Psoas muscle (tissue), 8 donors: ENCODE data around the gene STYK1. TPM values are rescaled to one million over a fixed set of nuclear protein-coding genes. Genes with fewer than 3 reads are reported as not detected.
A peak's percentile ranks its signal among the peaks of the same experiment; 100 is the strongest.

ENCODE experiments used
- ATAC-seq, 4 donors: fragments of 200-7000 bp; cut with Tn5 transposase; one replicate each; pipeline ENCODE4 v1.9.1; 2020; ENCODE audit warnings: moderate library complexity in 3 of 4, mild to moderate bottlenecking in 2 of 4
- DNase-seq, 2 donors: peaks; one replicate each; pipeline ENCODE4 v3.0.0-alpha.2; 2020
- H3K27ac ChIP-seq: fragments of 200-600 bp; one replicate; pipeline ENCODE4 v1.8.0; 2022
- H3K27me3 ChIP-seq, 3 donors: fragments of 200-600 bp in 1 of 3; one replicate each; pipeline versions ENCODE4 v1.6.1 to v1.8.0; 2013 to 2022; ENCODE audit warnings: low read length in 2 of 3, mild to moderate bottlenecking in 2 of 3, moderate library complexity in 1 of 3; ENCODE audit not compliant: insufficient read depth in 3 of 3
- H3K36me3 ChIP-seq, 2 donors: fragments of 200-600 bp in 1 of 2; one replicate each; pipeline versions ENCODE4 v1.6.1 to v1.8.0; 2013 to 2022; ENCODE audit warnings: low read depth in 1 of 2, mild to moderate bottlenecking in 1 of 2, moderate library complexity in 1 of 2; ENCODE audit not compliant: insufficient read depth in 1 of 2
- H3K4me1 ChIP-seq: fragments of 200-600 bp; one replicate; pipeline ENCODE4 v1.8.0; 2022
- H3K4me3 ChIP-seq: fragments of 200-600 bp; one replicate; pipeline ENCODE4 v1.8.0; 2022; ENCODE audit warnings: mild to moderate bottlenecking
- H3K9me3 ChIP-seq: fragments of 200-600 bp; one replicate; pipeline ENCODE4 v1.8.0; 2022
- WGBS, 3 donors: extraction: QIAGEN DNeasy Blood & Tissue Kit; methylation state at CpG; one replicate each; pipeline versions ENCODE4 v1.1.6 to v1.1.7; 2013; 5-methylcytosine and 5-hydroxymethylcytosine counted together
- intact Hi-C, 2 donors: fragments of 100-400 bp; cut with DNase I; formaldehyde crosslinking; loops; one replicate each; pipeline versions ENCODE4 v1.11.0 to v1.14.2; 2022
- polyA plus RNA-seq, 3 donors: library from polyadenylated mRNA; stranded (reverse); fragments of 200-250 nt; gene quantifications; one replicate each; pipeline ENCODE4 v1.2.3, GENCODE V29; 2013
- total RNA-seq, 4 donors: library from RNA; stranded (reverse); fragmentation: NEBNext Ultra II Directional in 2 of 4; extraction: Animal tissue kit (Norgen Biotek cat#: 25700) in 2 of 4; gene quantifications; one replicate each; pipeline versions ENCODE4 v1.2.1 to v1.2.4, GENCODE V29; 2021 to 2023
- TF ChIP-seq, protein P1 (sequence below): fragments of 200-600 bp; IDR thresholded peaks from one replicate; pipeline ENCODE4 v1.8.0; 2022; ENCODE audit warnings: antibody characterized with exemption
- donor health status: healthy with polysubstance abuse.
- donor health status: DM: no; HTN: no; CAD: no; lungs with moderate emphysema.
- donor health status: Bipolar disorder and iron deficiency.
- donor health status: healthy.
- donor health status: DM: yes; HTN: yes; CAD: no.
- donor health status: DM: no; HTN: no; CAD: no.
- donor health status: DM: no; HTN: no; CAD: no.
- donor health status: DM: yes; HTN: yes; CAD: no.

STYK1 gene
- total and polyA plus RNA-seq, 7 donors, result 0.03 to 0.29 (median 0.09) TPM; not detected in 2

DNA sequence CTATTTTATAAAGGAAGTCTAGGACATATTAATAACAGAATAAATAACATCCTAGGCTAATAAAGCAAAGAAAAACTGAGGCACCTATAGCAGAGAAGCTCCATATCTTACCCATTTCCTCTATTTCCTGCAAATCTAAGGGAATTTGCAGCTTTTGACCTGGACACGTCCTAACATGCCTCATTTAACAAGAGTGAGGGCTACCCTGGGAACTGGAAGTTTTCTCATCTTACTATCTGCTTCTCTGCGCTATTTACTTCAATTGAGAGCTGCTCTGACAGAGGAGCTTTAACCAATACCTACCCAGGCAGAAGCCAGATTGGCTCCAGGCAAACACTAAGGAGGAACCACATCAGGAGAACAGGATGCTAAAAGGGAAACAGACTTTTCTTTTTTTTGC lies 43.6 kb upstream of the STYK1 start:
- WGBS, 3 donors, result 3 to 19% (median 9%) methylated on average over 2 of the region's 2 CpGs
- Histone ChIP-seq H3K36me3 (peaks cover 4 to 59% of the 10 kb centered on the region in 2 donors), H3K9me3 (no peaks in the 10 kb centered on the region), H3K27ac (peak overlapping the region; percentile 98), H3K27me3 (no peaks in the 10 kb centered on the region), H3K4me1 (peaks cover 33% of the 10 kb centered on the region), H3K4me3 (peak overlapping the region; percentile 94)
- intact Hi-C loops, result no loop called here
- DNase-seq (no peak), ATAC-seq (peak in 1 of 4 donors; percentile 7)
- TF ChIP-seq, protein P1, sequence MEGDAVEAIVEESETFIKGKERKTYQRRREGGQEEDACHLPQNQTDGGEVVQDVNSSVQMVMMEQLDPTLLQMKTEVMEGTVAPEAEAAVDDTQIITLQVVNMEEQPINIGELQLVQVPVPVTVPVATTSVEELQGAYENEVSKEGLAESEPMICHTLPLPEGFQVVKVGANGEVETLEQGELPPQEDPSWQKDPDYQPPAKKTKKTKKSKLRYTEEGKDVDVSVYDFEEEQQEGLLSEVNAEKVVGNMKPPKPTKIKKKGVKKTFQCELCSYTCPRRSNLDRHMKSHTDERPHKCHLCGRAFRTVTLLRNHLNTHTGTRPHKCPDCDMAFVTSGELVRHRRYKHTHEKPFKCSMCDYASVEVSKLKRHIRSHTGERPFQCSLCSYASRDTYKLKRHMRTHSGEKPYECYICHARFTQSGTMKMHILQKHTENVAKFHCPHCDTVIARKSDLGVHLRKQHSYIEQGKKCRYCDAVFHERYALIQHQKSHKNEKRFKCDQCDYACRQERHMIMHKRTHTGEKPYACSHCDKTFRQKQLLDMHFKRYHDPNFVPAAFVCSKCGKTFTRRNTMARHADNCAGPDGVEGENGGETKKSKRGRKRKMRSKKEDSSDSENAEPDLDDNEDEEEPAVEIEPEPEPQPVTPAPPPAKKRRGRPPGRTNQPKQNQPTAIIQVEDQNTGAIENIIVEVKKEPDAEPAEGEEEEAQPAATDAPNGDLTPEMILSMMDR, result no peak

DNA sequence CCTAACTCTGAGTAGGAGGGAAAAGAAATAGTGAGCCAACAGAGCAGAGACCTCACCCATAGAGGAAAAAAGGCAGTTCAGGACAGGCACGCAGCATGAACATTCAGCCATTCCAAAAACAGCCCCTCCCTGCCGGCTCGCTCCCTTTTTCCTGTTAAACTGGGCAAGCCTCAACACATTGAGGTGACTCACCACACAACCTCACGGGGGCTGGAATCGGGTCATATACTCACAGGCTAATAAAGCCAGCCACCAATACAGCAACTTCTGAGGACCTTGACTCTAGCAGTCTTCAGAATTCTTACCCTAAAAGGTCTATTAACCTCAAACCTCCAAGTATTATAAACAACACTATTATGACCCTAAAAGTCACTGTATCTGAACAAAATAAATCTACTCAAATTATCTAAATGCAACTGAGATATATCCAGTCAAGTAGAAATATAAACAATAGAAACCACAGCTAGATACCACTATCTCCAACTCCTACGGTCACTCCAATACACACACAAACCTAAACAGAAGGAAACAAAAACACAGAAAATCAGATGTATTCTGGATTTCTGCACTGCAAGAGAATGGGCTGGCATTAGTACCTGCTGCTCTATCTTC lies 43.0 kb upstream of the STYK1 start:
- peak overlapping the region; percentile 94 for H3K4me3 ChIP-seq
- no peaks in the 10 kb centered on the region for H3K27me3 ChIP-seq
- H3K9me3 ChIP-seq, result no peaks in the 10 kb centered on the region
- ATAC-seq (peak; percentile 64 to 72 (median 68)), DNase-seq (peak; percentile 83 to 91)
- TF ChIP-seq, protein P1, result no peak
- intact Hi-C loops, result no loop called here
- H3K36me3 ChIP-seq, result peaks cover 4 to 65% of the 10 kb centered on the region in 2 donors
- peaks cover 39% of the 10 kb centered on the region for H3K4me1 ChIP-seq
- peak overlapping the region; percentile 98 for H3K27ac ChIP-seq
- WGBS, 3 donors, result 4 to 11% (median 11%) methylated on average over 6 of the region's 6 CpGs

DNA sequence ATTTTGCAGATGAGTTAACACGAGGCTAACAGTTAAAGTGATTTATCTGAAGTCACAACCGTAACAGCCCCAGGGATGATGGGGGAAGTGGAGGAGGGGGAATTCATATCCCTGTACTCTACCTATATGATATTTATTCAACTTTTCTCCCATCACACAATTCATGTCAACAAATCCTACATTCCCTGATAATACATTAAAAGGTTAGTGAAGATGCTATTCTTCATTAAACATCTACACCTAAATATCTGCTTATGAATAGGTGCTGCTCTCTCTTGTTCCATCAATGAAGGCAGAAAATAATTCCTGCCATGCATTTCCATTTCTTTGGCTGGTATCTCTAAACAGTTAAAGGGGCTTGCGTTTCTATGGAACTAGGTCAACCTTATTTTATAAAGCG lies 42.4 kb upstream of the STYK1 start:
- H3K27me3 ChIP-seq, result no peaks in the 10 kb centered on the region
- H3K36me3 ChIP-seq, result peaks cover 4 to 70% of the 10 kb centered on the region in 2 donors
- TF ChIP-seq, protein P1, result no peak
- peak overlapping the region; percentile 94 for H3K4me3 ChIP-seq
- DNase-seq (no peak), ATAC-seq (no peak)
- WGBS, 3 donors, result 9 to 31% (median 15%) methylated on average over 4 of the region's 4 CpGs
- H3K4me1 ChIP-seq, result peaks cover 45% of the 10 kb centered on the region
- H3K9me3 ChIP-seq, result no peaks in the 10 kb centered on the region
- intact Hi-C loops, result no loop called here
- peak overlapping the region; percentile 98 for H3K27ac ChIP-seq

DNA sequence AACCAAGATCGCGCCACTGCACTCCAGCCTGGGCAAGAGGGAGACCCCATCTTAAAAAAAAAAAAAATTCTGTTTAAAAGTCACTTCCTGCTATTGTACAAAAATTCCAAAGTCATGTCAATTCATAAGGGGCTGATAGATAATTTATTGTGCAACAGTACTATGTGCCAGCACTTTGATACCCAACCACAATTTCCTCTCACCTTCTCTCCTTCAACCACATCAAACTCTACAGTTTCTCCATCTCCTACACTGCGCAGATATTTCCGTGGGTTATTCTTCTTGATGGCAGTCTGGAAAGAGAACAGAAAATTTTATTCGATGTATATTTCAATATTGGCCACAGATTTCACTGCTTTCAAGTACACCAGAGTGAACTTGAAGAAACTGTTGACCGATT lies 41.6 kb upstream of the STYK1 start:
- TF ChIP-seq, protein P1, result no peak
- Histone ChIP-seq H3K27ac (peak overlapping the region; percentile 98), H3K36me3 (peaks cover 4 to 78% of the 10 kb centered on the region in 2 donors), H3K9me3 (no peaks in the 10 kb centered on the region), H3K4me1 (peaks cover 53% of the 10 kb centered on the region), H3K4me3 (peak overlapping the region; percentile 94), H3K27me3 (no peaks in the 10 kb centered on the region)
- no peak for ATAC-seq
- no peak for DNase-seq
- intact Hi-C loops, result no loop called here
- 89 to 97% (median 91%) methylated on average over 6 of the region's 6 CpGs for WGBS, 3 donors

DNA sequence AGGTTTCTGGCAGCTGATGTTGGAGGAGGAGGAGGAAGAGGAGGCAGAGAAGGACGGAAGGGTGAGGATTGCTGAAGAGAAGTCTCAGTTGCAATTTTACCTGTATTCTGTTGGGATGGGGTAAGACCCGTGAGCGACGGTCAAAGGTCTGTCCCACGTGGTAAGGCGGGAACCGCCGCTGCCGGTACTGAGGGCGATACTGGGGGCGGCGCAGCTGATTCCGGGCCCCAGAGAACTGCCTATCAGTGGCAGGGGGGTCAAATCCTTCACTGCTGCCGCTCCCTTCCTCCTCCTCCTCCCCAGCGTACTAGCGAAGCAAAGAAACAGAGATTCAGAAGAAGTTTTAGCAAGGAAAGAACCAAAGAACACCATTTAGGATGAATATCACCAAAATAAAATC lies 36.0 kb upstream of the STYK1 start:
- intact Hi-C loops, result no loop called here
- Histone ChIP-seq H3K4me1 (peaks cover 96% of the 10 kb centered on the region), H3K27ac (peak overlapping the region; percentile 98)

More for the DNA sequence above, 36.0 kb upstream of the STYK1 start:
- TF ChIP-seq, protein P1, result no peak
- peak overlapping the region; percentile 94 for H3K4me3 ChIP-seq
- peaks cover 13 to 100% of the 10 kb centered on the region in 2 donors for H3K36me3 ChIP-seq
- no peaks in the 10 kb centered on the region for H3K9me3 ChIP-seq
- peak in 1 of 2 donors; percentile 53 for DNase-seq
- no peaks in the 10 kb centered on the region for H3K27me3 ChIP-seq
- 78 to 91% (median 79%) methylated on average over 16 of the region's 16 CpGs for WGBS, 3 donors
- ATAC-seq, result peak in 3 of 4 donors; percentile 11 to 27 (median 19)
